GM12864 (cell line): ENCODE measurements around the gene MAN1A2.
"Not testable (repeated sequence)": the region's sequence is repeated elsewhere in the genome, so short reads cannot be mapped to it uniquely, and the experiment has no call there.

Source experiments
- DNase-seq: peaks from one replicate; pipeline ENCODE4 v3.0.0-alpha.2; 2011; ENCODE audit warnings: low read depth
- H3K4me3 ChIP-seq: 2 replicates; pipeline ENCODE4 v1.5.1; 2011; ENCODE audit warnings: mild to moderate bottlenecking, low read depth, low read length, control low read depth
- CTCF ChIP-seq: IDR thresholded peaks from 2 replicates; pipeline ENCODE4 v1.5.1; 2011; ENCODE audit warnings: low read depth, mild to moderate bottlenecking, moderate library complexity, low read length, control low read depth, inconsistent platforms; ENCODE audit errors: missing control alignments

MAN1A2 gene

GRCh38 chr1:117425050-117425734, 57.9 kb downstream of the MAN1A2 start:
- no peak for TF ChIP-seq CTCF

GRCh38 chr1:117427297-117427696, 60.0 kb downstream of the MAN1A2 start:
- TF ChIP-seq CTCF, result no peak
- H3K4me3 ChIP-seq, result no peak overlapping the region
- no peak for DNase-seq

More at GRCh38 chr1:117425050-117425734, 57.9 kb downstream of the MAN1A2 start:
- no peak for DNase-seq
- no peak overlapping the region for H3K4me3 ChIP-seq

GRCh38 chr1:117433943-117434342, 66.7 kb downstream of the MAN1A2 start:
- H3K4me3 ChIP-seq, result no peak overlapping the region
- TF ChIP-seq CTCF, result no peak
- DNase-seq, result no peak

GRCh38 chr1:117436513-117436912, 69.3 kb downstream of the MAN1A2 start:
- no peak for TF ChIP-seq CTCF
- DNase-seq, result no peak
- no peak overlapping the region for H3K4me3 ChIP-seq

GRCh38 chr1:117447661-117448060, 80.4 kb downstream of the MAN1A2 start:
- TF ChIP-seq CTCF, result no peak
- no peak overlapping the region for H3K4me3 ChIP-seq
- no peak for DNase-seq

GRCh38 chr1:117452216-117452615, 85.0 kb downstream of the MAN1A2 start:
- no peak for DNase-seq
- TF ChIP-seq CTCF, result no peak
- no peak overlapping the region for H3K4me3 ChIP-seq

- no peak for TF ChIP-seq CTCF
- H3K4me3 ChIP-seq, result no peak overlapping the region
- DNase-seq, result no peak
Measured at GRCh38 chr1:117453958-117454357, 86.7 kb downstream of the MAN1A2 start.

- not testable (repeated sequence) for DNase-seq, H3K4me3 ChIP-seq
Measured at GRCh38 chr1:117458410-117458809, 91.2 kb downstream of the MAN1A2 start.
